Stimulated activated CD4-positive, alpha-beta T cell treated with anti-CD3 and anti-CD28 coated beads, Interleukin-4, amount 100 ng/mL, for 24 hours (primary cell): ENCODE measurements around the gene DGKI.

Experiments
- DNase-seq: peaks from one replicate; pipeline ENCODE4 v3.0.0-alpha.2; 2020

Gene DGKI

GRCh38 chr7:137846827-137847567 lies at the start of gene DGKI:
Gene DGKI, minus strand, starts transcription at chr7:137846974.
- DNase-seq: no peak

GRCh38 chr7:137895301-137896221 lies 48.8 kb upstream of the DGKI start:
- no peak for DNase-seq

- DNase-seq: no peak
These were observed 46.5 kb upstream of the DGKI start for GRCh38 chr7:137893143-137893742.

GRCh38 chr7:137891016-137891655 lies 44.4 kb upstream of the DGKI start:
- no peak for DNase-seq

- DNase-seq: no peak
These were observed 43.7 kb upstream of the DGKI start for GRCh38 chr7:137890449-137890921.

GRCh38 chr7:137888241-137888640 lies 41.5 kb upstream of the DGKI start:
- DNase-seq: no peak

- no peak for DNase-seq
These were observed 40.0 kb upstream of the DGKI start for GRCh38 chr7:137886746-137887145.

GRCh38 chr7:137886281-137886680 lies 39.5 kb upstream of the DGKI start:
- no peak for DNase-seq

GRCh38 chr7:137885678-137886077 lies 38.9 kb upstream of the DGKI start:
- no peak for DNase-seq

- no peak for DNase-seq
These were observed 36.0 kb upstream of the DGKI start for GRCh38 chr7:137882806-137883205.

GRCh38 chr7:137882261-137882668 lies 35.5 kb upstream of the DGKI start:
- peak; percentile 15 for DNase-seq

- DNase-seq: no peak
These were observed 35.0 kb upstream of the DGKI start for GRCh38 chr7:137881607-137882260.

GRCh38 chr7:137880432-137880831 lies 33.7 kb upstream of the DGKI start:
- no peak for DNase-seq

GRCh38 chr7:137879357-137880158 lies 32.8 kb upstream of the DGKI start:
- DNase-seq: no peak

- DNase-seq: no peak
These were observed 31.7 kb upstream of the DGKI start for GRCh38 chr7:137878333-137878961.

- no peak for DNase-seq
These were observed 30.4 kb upstream of the DGKI start for GRCh38 chr7:137877027-137877675.

- DNase-seq: no peak
These were observed 29.0 kb upstream of the DGKI start for GRCh38 chr7:137875746-137876145.

- no peak for DNase-seq
These were observed 27.4 kb upstream of the DGKI start for GRCh38 chr7:137873979-137874777.

- peak; percentile 12 for DNase-seq
These were observed 26.8 kb upstream of the DGKI start for GRCh38 chr7:137873524-137873923.
